Measurements from ENCODE around the gene BLMH. TPM values are rescaled to one million over a fixed set of nuclear protein-coding genes. Genes with fewer than 3 reads are reported as not detected.

Gene BLMH
- total and polyA plus RNA-seq, 10 of the 15 experiments (the other 5 are each of a cell fraction or from before 2014, with no cell fraction given): 16.1 to 63.9 (median 54.0) TPM

DNA sequence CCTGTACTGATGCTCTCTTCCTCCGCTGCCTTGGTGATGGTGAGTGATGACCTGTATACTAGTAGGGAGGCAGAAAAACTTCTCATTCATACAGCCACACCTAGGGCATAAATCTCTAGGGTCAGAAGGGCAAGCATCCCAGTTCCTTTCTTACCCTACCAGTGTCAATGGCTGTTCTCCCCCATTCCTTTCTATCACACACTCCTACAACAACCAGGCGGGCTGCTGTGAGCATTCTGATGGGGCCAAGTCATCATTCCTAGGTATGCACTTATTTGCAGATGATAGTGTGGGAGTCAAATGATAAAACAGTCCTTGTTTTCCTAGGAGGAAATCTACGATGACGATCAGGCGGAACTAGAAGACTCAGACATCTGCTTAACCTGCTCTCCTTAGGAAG lies 42.3 kb downstream of the BLMH start:
- TF ChIP-seq, protein P1, sequence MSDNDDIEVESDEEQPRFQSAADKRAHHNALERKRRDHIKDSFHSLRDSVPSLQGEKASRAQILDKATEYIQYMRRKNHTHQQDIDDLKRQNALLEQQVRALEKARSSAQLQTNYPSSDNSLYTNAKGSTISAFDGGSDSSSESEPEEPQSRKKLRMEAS (IDR thresholded peaks at IDR 0.05; ENCODE audit: low read depth, low read length): no peak
- TF ChIP-seq MTA3 (IDR thresholded peaks at IDR 0.05; ENCODE audit: borderline replicate concordance, low read length): no peak
- ChIA-PET POLR2A (no interaction called here), SMC1A (ENCODE audit: uncharacterized antibody, unreplicated experiment) (interaction anchor here (0.7 to 1.0 kb wide), 2 partner anchors 123 to 145 kb away, joined by 3 to 4 read pairs; no protein-coding TSS in a partner anchor), CTCF (no interaction called here), RAD21 (ENCODE audit: unreplicated experiment) (no interaction called here)
- Histone ChIP-seq H3K79me2 (ENCODE audit: control insufficient read depth, insufficient read depth, low read length) (no peaks in the 10 kb centered on the region), H3K4me1 (ENCODE audit: control insufficient read depth, insufficient read depth, low read length) (no peaks in the 10 kb centered on the region), H3K36me3 (ENCODE audit: control insufficient read depth in 2 of 2, insufficient read depth in 2 of 2, low read length in 1 of 2) (peaks cover 6 to 17% of the 10 kb centered on the region in 2 experiments; a peak in 3 of 4 replicates), H3K4me3 (no peak overlapping the region), H3K27me3 (replicated peaks in 1 of 2; ENCODE audit: control insufficient read depth in 2 of 2, insufficient read depth in 2 of 2, low read length in 1 of 2) (no peaks in the 10 kb centered on the region), H3K9me3 (replicated peaks; ENCODE audit: control insufficient read depth, insufficient read depth, low read length) (no peaks in the 10 kb centered on the region), H3K4me2 (ENCODE audit: control insufficient read depth, insufficient read depth) (no peak overlapping the region), H3K9ac (ENCODE audit: control insufficient read depth, insufficient read depth, low read length) (no peak overlapping the region), H4K20me1 (ENCODE audit: control insufficient read depth, insufficient read depth) (no peaks in the 10 kb centered on the region), H3K27ac (ENCODE audit: control insufficient read depth, insufficient read depth) (no peak overlapping the region), H2AFZ (ENCODE audit: control insufficient read depth, low read depth, low read length) (no peak overlapping the region)
- FAIRE-seq (no peak), ATAC-seq (no peak), DNase-seq (ENCODE audit: low read depth, low spot score) (no peak)
- BruUV-seq (replicated peaks): no TSS peak
- in situ Hi-C loops (cut with MboI): no loop called here
- intact Hi-C loops (cut with micrococcal nuclease; ENCODE audit: unreplicated experiment): no loop called here
- 99% methylated on average over 5 of the region's 5 CpGs for WGBS (ENCODE audit: insufficient coverage, insufficient replicate concordance, low lambda C conversion rate, missing lambda C conversion rate)

DNA sequence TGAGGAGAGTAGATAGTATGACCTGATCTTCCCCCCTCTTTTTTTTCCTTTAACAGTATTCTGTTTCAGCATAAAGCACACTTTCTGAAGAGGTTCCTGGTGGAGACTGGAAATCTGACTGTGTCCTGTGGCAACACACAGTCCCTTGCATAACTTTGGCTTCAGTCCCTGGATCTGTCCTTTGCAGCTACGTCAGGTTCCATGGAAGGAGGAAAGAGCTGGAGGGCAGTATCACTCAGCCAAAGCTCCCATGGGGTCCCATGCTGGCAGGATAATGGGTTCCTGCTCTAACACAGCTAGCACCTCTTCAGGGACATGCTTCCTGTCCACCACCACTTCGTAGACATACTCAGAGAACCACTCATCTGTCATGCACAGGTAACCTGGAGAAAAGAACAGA lies 43.0 kb downstream of the BLMH start:
- no peak for ATAC-seq
- ChIA-PET SMC1A (ENCODE audit: uncharacterized antibody, unreplicated experiment) (interaction anchor here (0.7 to 1.6 kb wide), 4 partner anchors 74 to 144 kb away, joined by 3 to 4 read pairs (median 4); no protein-coding TSS in a partner anchor), CTCF (interaction anchor here (1.2 to 1.6 kb wide), 3 partner anchors 88 to 144 kb away, joined by 3 to 5 read pairs (median 4); no protein-coding TSS in a partner anchor), POLR2A (no interaction called here), RAD21 (ENCODE audit: unreplicated experiment) (no interaction called here)
- in situ Hi-C loops (cut with MboI) (no loop called here), intact Hi-C loops (cut with micrococcal nuclease; ENCODE audit: unreplicated experiment) (no loop called here)
- Histone ChIP-seq H3K9ac (ENCODE audit: control insufficient read depth, insufficient read depth, low read length) (no peak overlapping the region), H3K79me2 (ENCODE audit: control insufficient read depth, insufficient read depth, low read length) (no peaks in the 10 kb centered on the region), H3K36me3 (ENCODE audit: control insufficient read depth in 2 of 2, insufficient read depth in 2 of 2, low read length in 1 of 2) (peaks cover 6 to 17% of the 10 kb centered on the region in 2 experiments; a peak in 3 of 4 replicates), H3K27me3 (replicated peaks in 1 of 2; ENCODE audit: control insufficient read depth in 2 of 2, insufficient read depth in 2 of 2, low read length in 1 of 2) (no peaks in the 10 kb centered on the region), H4K20me1 (ENCODE audit: control insufficient read depth, insufficient read depth) (no peaks in the 10 kb centered on the region), H3K4me1 (ENCODE audit: control insufficient read depth, insufficient read depth, low read length) (no peaks in the 10 kb centered on the region), H3K27ac (ENCODE audit: control insufficient read depth, insufficient read depth) (no peak overlapping the region), H3K4me2 (ENCODE audit: control insufficient read depth, insufficient read depth) (no peak overlapping the region), H2AFZ (ENCODE audit: control insufficient read depth, low read depth, low read length) (no peak overlapping the region), H3K9me3 (replicated peaks; ENCODE audit: control insufficient read depth, insufficient read depth, low read length) (no peaks in the 10 kb centered on the region), H3K4me3 (no peak overlapping the region)
- BruUV-seq (replicated peaks): no TSS peak
- WGBS (ENCODE audit: insufficient coverage, insufficient replicate concordance, low lambda C conversion rate, missing lambda C conversion rate): 93% methylated on average over 2 of the region's 2 CpGs
- no peak for DNase-seq (ENCODE audit: low read depth, low spot score)
- FAIRE-seq: no peak
- TF ChIP-seq, protein P2, sequence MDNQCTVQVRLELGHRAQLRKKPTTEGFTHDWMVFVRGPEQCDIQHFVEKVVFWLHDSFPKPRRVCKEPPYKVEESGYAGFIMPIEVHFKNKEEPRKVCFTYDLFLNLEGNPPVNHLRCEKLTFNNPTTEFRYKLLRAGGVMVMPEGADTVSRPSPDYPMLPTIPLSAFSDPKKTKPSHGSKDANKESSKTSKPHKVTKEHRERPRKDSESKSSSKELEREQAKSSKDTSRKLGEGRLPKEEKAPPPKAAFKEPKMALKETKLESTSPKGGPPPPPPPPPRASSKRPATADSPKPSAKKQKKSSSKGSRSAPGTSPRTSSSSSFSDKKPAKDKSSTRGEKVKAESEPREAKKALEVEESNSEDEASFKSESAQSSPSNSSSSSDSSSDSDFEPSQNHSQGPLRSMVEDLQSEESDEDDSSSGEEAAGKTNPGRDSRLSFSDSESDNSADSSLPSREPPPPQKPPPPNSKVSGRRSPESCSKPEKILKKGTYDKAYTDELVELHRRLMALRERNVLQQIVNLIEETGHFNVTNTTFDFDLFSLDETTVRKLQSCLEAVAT (IDR thresholded peaks at IDR 0.05): no peak
- TF ChIP-seq, protein P3, sequence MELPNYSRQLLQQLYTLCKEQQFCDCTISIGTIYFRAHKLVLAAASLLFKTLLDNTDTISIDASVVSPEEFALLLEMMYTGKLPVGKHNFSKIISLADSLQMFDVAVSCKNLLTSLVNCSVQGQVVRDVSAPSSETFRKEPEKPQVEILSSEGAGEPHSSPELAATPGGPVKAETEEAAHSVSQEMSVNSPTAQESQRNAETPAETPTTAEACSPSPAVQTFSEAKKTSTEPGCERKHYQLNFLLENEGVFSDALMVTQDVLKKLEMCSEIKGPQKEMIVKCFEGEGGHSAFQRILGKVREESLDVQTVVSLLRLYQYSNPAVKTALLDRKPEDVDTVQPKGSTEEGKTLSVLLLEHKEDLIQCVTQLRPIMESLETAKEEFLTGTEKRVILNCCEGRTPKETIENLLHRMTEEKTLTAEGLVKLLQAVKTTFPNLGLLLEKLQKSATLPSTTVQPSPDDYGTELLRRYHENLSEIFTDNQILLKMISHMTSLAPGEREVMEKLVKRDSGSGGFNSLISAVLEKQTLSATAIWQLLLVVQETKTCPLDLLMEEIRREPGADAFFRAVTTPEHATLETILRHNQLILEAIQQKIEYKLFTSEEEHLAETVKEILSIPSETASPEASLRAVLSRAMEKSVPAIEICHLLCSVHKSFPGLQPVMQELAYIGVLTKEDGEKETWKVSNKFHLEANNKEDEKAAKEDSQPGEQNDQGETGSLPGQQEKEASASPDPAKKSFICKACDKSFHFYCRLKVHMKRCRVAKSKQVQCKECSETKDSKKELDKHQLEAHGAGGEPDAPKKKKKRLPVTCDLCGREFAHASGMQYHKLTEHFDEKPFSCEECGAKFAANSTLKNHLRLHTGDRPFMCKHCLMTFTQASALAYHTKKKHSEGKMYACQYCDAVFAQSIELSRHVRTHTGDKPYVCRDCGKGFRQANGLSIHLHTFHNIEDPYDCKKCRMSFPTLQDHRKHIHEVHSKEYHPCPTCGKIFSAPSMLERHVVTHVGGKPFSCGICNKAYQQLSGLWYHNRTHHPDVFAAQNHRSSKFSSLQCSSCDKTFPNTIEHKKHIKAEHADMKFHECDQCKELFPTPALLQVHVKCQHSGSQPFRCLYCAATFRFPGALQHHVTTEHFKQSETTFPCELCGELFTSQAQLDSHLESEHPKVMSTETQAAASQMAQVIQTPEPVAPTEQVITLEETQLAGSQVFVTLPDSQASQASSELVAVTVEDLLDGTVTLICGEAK (IDR thresholded peaks at IDR 0.05; ENCODE audit: borderline replicate concordance): no peak
- TF ChIP-seq POLR2AphosphoS2 (IDR thresholded peaks at IDR 0.05; ENCODE audit: low read depth, low read length): no peak
- no peak for TF ChIP-seq IKZF2 (IDR thresholded peaks at IDR 0.05)
- TF ChIP-seq SUPT20H (IDR thresholded peaks at IDR 0.05; ENCODE audit: borderline replicate concordance, control insufficient read depth, low read depth, low read length): no peak

All from GM12878 (cell line).